Measurements from ENCODE around the gene E2F6. TPM values are rescaled to one million over a fixed set of nuclear protein-coding genes. Genes with fewer than 3 reads are reported as not detected.

Gene E2F6
- total and polyA plus RNA-seq, 4 donors = 3.5 to 7.7 (median 4.8) TPM

- Histone ChIP-seq H3K36me3 (ENCODE audit: control insufficient read depth in 4 of 4, insufficient read depth in 3 of 4, low read depth in 1 of 4, low read length in 3 of 4) (no peaks in the 10 kb centered on the region), H3K4me3 (ENCODE audit: low read depth in 1 of 3, low read length in 3 of 3) (no peak overlapping the region), H3K27ac (ENCODE audit: low read depth in 1 of 2, low read length in 2 of 2) (no peak overlapping the region), H3K9ac (ENCODE audit: low read depth in 1 of 2, low read length in 2 of 2) (no peak overlapping the region), H3K27me3 (ENCODE audit: control insufficient read depth in 4 of 4, insufficient read depth in 4 of 4, low read length in 3 of 4) (no peaks in the 10 kb centered on the region), H3K9me3 (ENCODE audit: control insufficient read depth in 4 of 4, low read length in 3 of 4) (no peaks in the 10 kb centered on the region), H3K4me1 (ENCODE audit: control insufficient read depth in 4 of 4, insufficient read depth in 4 of 4, low read length in 3 of 4) (peaks cover 2 to 15% (median 14%) of the 10 kb centered on the region in 4 donors)
- DNase-seq (ENCODE audit: low spot score) = no peak
- no peak for TF ChIP-seq JUND (IDR thresholded peaks at IDR 0.05)
- no peak for TF ChIP-seq REST (IDR thresholded peaks at IDR 0.05)
- no peak for TF ChIP-seq FOXA1 (IDR thresholded peaks at IDR 0.05)
- TF ChIP-seq ATF3 (IDR thresholded peaks at IDR 0.05) = no peak
- no peak for TF ChIP-seq RXRA (IDR thresholded peaks at IDR 0.05)
- no peak for TF ChIP-seq ZBTB33 (IDR thresholded peaks at IDR 0.05)
- TF ChIP-seq MAX (IDR thresholded peaks at IDR 0.05) = no peak
- no peak for TF ChIP-seq GABPA (IDR thresholded peaks at IDR 0.05 in 1 of 2, conservative IDR thresholded peaks at IDR 0.05 in 1 of 2)
- TF ChIP-seq FOXA2 (IDR thresholded peaks at IDR 0.05) = no peak
- TF ChIP-seq TAF1 (conservative IDR thresholded peaks at IDR 0.05) = no peak
- no peak for TF ChIP-seq RAD21 (IDR thresholded peaks at IDR 0.05)
- no peak for TF ChIP-seq HNF4G (IDR thresholded peaks at IDR 0.05)
- TF ChIP-seq NR2F2 (IDR thresholded peaks at IDR 0.05) = no peak
- no peak for TF ChIP-seq SP1 (IDR thresholded peaks at IDR 0.05)
- no peak for TF ChIP-seq HNF4A (conservative IDR thresholded peaks at IDR 0.05)
- no peak for TF ChIP-seq YY1 (IDR thresholded peaks at IDR 0.05)
- no peak for TF ChIP-seq CTCF (IDR thresholded peaks at IDR 0.05; ENCODE audit: low read depth, low read length, missing input control)
- no peak for TF ChIP-seq EGR1 (IDR thresholded peaks at IDR 0.05; ENCODE audit: low read depth in 2 of 2)
- 93% methylated on average over 7 of the region's 7 CpGs for WGBS
Observed at GRCh38 chr2:11399438-11399762, 66.6 kb downstream of the E2F6 start.
